Kidney epithelial cell (primary cell): Measurements from ENCODE around the gene STAC3. TPM values are rescaled to one million over a fixed set of nuclear protein-coding genes. Genes with fewer than 3 reads are reported as not detected.

ENCODE experiments used
- DNase-seq: peaks from one replicate; pipeline ENCODE4 v3.0.0-alpha.2; 2010; ENCODE audit warnings: low read depth
- H3K27me3 ChIP-seq: 2 replicates; pipeline ENCODE4 v1.6.0; 2011; ENCODE audit warnings: low read length; ENCODE audit not compliant: control insufficient read depth, insufficient read depth
- H3K36me3 ChIP-seq: 2 replicates; pipeline ENCODE4 v1.5.1; 2011; ENCODE audit warnings: low read length; ENCODE audit not compliant: control insufficient read depth, insufficient read depth
- H3K4me3 ChIP-seq: 2 replicates; pipeline ENCODE4 v1.5.1; 2011; ENCODE audit warnings: low read depth, mild to moderate bottlenecking, control low read depth, low read length
- total RNA-seq: library from RNA; depleted of rRNA; stranded (reverse); fragments of >200 nt; gene quantifications from 2 replicates; pipeline ENCODE4 v1.2.3, GENCODE V29; 2015
- TF ChIP-seq, protein P1 (sequence below): IDR thresholded peaks from 2 replicates; pipeline ENCODE4 v1.5.1; 2011; ENCODE audit warnings: mild to moderate bottlenecking, moderate library complexity, low read length, control low read depth, inconsistent platforms; ENCODE audit not compliant: insufficient read depth, poor library complexity, severe bottlenecking

The STAC3 gene
- total RNA-seq, 1 donor from 2014 or later, result 0.71 TPM

GRCh38 chr12:57231276-57232021 is 19.5 kb downstream of the STAC3 start:
- Histone ChIP-seq H3K36me3 (peaks cover 1% of the 10 kb centered on the region), H3K27me3 (peaks cover 28% of the 10 kb centered on the region), H3K4me3 (no peak overlapping the region)
- DNase-seq, result no peak
- TF ChIP-seq, protein P1, sequence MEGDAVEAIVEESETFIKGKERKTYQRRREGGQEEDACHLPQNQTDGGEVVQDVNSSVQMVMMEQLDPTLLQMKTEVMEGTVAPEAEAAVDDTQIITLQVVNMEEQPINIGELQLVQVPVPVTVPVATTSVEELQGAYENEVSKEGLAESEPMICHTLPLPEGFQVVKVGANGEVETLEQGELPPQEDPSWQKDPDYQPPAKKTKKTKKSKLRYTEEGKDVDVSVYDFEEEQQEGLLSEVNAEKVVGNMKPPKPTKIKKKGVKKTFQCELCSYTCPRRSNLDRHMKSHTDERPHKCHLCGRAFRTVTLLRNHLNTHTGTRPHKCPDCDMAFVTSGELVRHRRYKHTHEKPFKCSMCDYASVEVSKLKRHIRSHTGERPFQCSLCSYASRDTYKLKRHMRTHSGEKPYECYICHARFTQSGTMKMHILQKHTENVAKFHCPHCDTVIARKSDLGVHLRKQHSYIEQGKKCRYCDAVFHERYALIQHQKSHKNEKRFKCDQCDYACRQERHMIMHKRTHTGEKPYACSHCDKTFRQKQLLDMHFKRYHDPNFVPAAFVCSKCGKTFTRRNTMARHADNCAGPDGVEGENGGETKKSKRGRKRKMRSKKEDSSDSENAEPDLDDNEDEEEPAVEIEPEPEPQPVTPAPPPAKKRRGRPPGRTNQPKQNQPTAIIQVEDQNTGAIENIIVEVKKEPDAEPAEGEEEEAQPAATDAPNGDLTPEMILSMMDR, result no peak

DNA sequence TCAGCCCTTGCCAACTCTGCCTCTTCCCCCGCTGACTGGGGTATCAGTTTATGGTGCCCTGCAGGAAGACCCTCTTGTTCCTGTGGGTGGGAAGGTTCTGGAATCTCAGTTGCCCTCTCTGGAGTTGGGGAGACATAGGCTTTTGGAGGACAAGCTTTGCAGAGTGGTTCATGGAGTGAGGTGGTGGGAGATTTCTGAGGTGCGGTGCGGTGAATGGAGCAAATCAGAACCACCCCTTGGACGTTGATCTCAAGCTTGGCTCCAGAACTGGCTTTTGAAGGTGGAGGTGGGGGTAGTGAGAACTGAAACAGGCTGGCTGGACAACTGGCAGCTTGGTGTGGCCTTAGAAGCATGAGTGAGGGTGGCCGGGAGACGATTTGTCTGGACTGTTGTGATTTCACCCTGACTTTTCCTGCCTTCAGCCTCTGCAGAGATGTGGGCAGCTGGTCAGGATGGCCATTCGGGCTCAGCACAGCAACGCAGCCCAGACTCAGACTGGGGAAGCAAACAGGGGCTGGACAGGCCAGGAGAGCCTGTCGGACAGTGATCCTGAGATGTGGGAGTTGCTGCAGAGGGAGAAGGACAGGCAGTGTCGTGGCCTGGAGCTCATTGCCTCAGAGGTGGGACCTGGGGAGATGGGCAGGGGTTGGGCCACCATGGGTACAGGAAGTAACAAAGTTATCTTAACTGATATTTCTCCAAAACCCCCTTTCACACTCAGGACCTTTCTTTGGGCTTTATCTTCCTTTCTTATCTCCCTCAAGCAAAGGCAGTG is 20.4 kb downstream of the STAC3 start:
- Histone ChIP-seq H3K4me3 (peak overlapping the region; percentile 67), H3K36me3 (peaks cover 1% of the 10 kb centered on the region), H3K27me3 (peaks cover 26% of the 10 kb centered on the region)
- DNase-seq, result no peak
- TF ChIP-seq, protein P1, result no peak

GRCh38 chr12:57229634-57230380 is 21.2 kb downstream of the STAC3 start, which contains the start of gene SHMT2:
SHMT2 (plus strand) TSS chr12:57229711; CDS start chr12:57229779, 68 bp downstream.
- peak; percentile 89 for DNase-seq
- peaks cover 1% of the 10 kb centered on the region for H3K36me3 ChIP-seq
- peak within 1 kb of the TSS; percentile 67 for H3K4me3 ChIP-seq
- TF ChIP-seq, protein P1, result no peak
- H3K27me3 ChIP-seq, result peaks cover 28% of the 10 kb centered on the region

GRCh38 chr12:57229046-57229633 is 21.8 kb downstream of the STAC3 start:
- Histone ChIP-seq H3K4me3 (peak overlapping the region; percentile 67), H3K27me3 (peaks cover 34% of the 10 kb centered on the region), H3K36me3 (peaks cover 1% of the 10 kb centered on the region)
- TF ChIP-seq, protein P1, result no peak
- DNase-seq, result no peak

GRCh38 chr12:57227315-57228115 is 23.5 kb downstream of the STAC3 start:
- no peak for DNase-seq
- TF ChIP-seq, protein P1, result no peak
- H3K4me3 ChIP-seq, result no peak overlapping the region

More at GRCh38 chr12:57227315-57228115, 23.5 kb downstream of the STAC3 start:
- Histone ChIP-seq H3K36me3 (no peaks in the 10 kb centered on the region), H3K27me3 (peaks cover 50% of the 10 kb centered on the region)
